Superior temporal gyrus (tissue), 1 donor: ENCODE measurements around the gene IL33.

Experiments used
- DNase-seq: peaks from one replicate; pipeline ENCODE4 v3.0.0-alpha.2; 2016; ENCODE audit errors: extremely low spot score

IL33 gene

DNA sequence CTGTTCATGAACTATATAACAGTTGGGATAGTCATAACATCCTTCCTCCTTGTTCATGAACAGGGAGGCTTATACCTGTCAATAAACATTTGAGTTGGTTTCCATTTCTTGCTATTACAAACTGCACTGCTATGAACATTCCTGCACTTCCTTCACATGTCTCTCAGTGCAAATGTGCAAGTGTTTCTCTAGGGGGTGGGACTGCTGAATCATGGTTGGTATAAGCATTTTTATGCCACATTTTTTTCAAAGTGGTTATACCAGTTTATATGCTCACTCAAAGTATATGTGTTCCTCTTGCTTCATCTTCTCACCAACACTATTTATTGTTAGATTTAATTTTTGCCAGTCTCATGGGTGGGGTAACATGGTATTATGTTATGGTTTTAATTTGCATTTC, 86.8 kb downstream of the IL33 start:
- DNase-seq, result no peak

DNA sequence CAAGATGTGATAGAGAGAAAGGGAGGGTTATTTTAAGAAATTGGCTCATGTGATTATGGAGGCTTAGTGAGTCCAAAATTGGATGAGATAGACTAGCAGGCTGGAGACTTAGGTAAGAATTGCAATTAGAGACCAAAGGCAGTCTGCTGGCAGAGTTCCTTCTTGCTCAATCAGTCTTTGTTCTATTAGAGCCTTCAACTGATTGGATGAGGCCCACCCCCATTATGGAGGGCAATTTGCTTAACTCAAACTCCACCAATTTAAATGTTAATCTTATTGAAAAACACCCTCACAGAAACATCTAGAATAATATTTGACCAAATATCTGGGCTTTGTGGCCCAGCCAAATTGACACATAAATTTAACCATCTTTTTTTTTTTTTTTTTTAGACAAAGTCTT, 88.6 kb downstream of the IL33 start:
- DNase-seq, result no peak

DNA sequence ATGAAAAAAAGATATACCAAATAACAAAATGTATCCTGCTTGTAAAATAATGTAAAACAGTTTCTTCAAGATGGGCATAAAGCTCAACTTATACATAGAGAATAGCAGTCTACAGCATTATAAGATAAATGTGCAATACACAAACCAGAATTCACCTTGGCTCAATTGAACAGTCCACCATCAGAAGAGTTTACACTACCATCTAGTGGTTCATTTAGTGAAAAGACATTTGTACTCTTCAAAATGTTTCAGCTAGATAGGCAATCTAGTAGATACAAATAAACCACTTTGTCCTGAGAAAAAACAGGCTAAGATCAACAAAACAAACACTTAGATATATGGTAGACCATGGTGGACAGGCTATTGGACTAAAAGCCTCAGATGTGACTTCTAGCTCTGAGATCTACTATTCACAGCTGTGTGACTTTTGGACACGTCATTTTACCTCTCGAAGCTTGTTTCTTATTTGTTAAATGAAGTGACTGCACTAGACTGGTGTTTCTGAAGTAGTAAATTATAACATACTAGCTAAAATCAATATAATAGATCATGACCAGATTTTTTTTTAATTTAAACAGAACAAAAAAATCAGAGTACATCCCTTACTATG, 90.5 kb downstream of the IL33 start:
- DNase-seq, result peak; percentile 83
